ENCODE results near the gene CBARP. TPM values are rescaled to one million over a fixed set of nuclear protein-coding genes. Genes with fewer than 3 reads are reported as not detected.

Gene CBARP
- total and polyA plus RNA-seq, 2 donors (not counting 3 experiments of a cell fraction or from before 2014, with no cell fraction given), result 3.5 to 9.2 TPM

DNA sequence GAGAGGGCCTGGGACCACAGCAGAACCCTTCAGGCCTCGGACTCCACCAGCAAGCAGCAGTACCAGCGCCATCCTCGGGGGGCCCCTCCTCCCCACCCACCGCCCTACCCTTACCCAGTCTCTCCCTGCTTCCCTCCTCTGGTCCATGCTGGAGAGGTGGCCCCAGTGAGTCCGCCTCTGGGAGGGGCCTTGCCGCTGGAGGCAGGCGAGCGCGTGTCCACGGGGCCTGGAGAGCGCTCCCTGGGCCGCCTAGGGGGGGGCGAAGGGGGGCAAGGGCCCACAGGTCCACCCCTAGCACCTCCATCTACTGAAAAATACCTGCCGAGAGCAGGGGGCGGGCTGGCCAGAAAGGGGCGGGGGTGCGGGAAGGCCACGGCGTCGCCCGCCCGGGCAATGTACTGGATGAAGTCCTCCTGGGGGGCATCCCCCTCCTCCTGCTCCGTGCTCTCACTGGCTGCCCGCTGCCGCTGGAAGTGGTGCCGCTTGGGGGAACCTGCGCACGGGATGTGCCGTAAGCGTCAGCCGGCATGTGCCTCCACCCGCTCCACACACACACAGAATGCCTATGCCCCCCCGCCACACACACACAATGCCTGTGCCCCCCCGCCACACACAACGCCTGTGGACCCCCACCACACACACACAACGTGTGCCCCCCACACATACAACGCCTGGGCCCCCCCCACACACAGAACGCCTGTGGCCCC is 6.9 kb downstream of the CBARP start:
- Histone ChIP-seq H3K9me3 (replicated peaks; ENCODE audit: control insufficient read depth, insufficient read depth, low read length) (no peaks in the 10 kb centered on the region), H3K4me2 (ENCODE audit: insufficient read depth, low read length) (no peak overlapping the region), H3K27me3 (ENCODE audit: control insufficient read depth in 2 of 2, insufficient read depth in 2 of 2, low read length in 2 of 2) (no peaks in the 10 kb centered on the region), H3K79me2 (ENCODE audit: control insufficient read depth, insufficient read depth, low read length) (no peaks in the 10 kb centered on the region), H3K36me3 (ENCODE audit: control insufficient read depth in 2 of 2, extremely low read depth in 1 of 2, insufficient read depth in 2 of 2, low read length in 2 of 2) (peaks cover 0 to 18% of the 10 kb centered on the region in 2 experiments), H4K20me1 (replicated peaks; ENCODE audit: control insufficient read depth, extremely low read depth, insufficient read depth, low read length) (no peaks in the 10 kb centered on the region), H3K27ac (ENCODE audit: insufficient read depth, low read depth, low read length) (no peak overlapping the region), H3K4me1 (ENCODE audit: control insufficient read depth, extremely low read depth, insufficient read depth, low read length) (peaks cover 10% of the 10 kb centered on the region), H3K9ac (replicated peaks; ENCODE audit: extremely low read depth, insufficient read depth, low read length) (no peak overlapping the region), H3K9me1 (replicated peaks; ENCODE audit: control insufficient read depth, extremely low read depth, insufficient read depth, low read length) (no peaks in the 10 kb centered on the region), H3K4me3 (replicated peaks in 1 of 3; ENCODE audit: insufficient read depth in 1 of 3, low read depth in 1 of 3, low read length in 3 of 3) (no peak overlapping the region), H2AFZ (ENCODE audit: low read depth, low read length) (no peak overlapping the region)
- no TSS peak for BruUV-seq (replicated peaks)
- CTCF ChIA-PET, result no interaction called here
- POLR2A ChIA-PET, result no interaction called here
- FAIRE-seq (no peak), DNase-seq (ENCODE audit: low read depth, low spot score) (no peak)
- TF ChIP-seq GATA2 (IDR thresholded peaks at IDR 0.05; ENCODE audit: insufficient read depth, insufficient read length, low read depth, low read length) (no peak), FOS (IDR thresholded peaks at IDR 0.05; ENCODE audit: borderline replicate concordance, insufficient read depth, low read length) (no peak), MYC (IDR thresholded peaks at IDR 0.05; ENCODE audit: low read depth, low read length) (no peak), POLR2AphosphoS5 (IDR thresholded peaks at IDR 0.05; ENCODE audit: insufficient read depth, low read depth, low read length) (no peak), EZH2 (IDR thresholded peaks at IDR 0.05; ENCODE audit: borderline replicate concordance, low read depth, low read length, severe bottlenecking) (no peak), POLR2A (IDR thresholded peaks at IDR 0.05; ENCODE audit: low read depth, low read length) (no peak), JUN (IDR thresholded peaks at IDR 0.05; ENCODE audit: borderline replicate concordance, insufficient read depth, insufficient read length, low read depth) (no peak)
- TF ChIP-seq, protein P1, sequence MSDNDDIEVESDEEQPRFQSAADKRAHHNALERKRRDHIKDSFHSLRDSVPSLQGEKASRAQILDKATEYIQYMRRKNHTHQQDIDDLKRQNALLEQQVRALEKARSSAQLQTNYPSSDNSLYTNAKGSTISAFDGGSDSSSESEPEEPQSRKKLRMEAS (IDR thresholded peaks at IDR 0.05; ENCODE audit: insufficient read depth, insufficient read length), result no peak
- TF ChIP-seq, protein P2, sequence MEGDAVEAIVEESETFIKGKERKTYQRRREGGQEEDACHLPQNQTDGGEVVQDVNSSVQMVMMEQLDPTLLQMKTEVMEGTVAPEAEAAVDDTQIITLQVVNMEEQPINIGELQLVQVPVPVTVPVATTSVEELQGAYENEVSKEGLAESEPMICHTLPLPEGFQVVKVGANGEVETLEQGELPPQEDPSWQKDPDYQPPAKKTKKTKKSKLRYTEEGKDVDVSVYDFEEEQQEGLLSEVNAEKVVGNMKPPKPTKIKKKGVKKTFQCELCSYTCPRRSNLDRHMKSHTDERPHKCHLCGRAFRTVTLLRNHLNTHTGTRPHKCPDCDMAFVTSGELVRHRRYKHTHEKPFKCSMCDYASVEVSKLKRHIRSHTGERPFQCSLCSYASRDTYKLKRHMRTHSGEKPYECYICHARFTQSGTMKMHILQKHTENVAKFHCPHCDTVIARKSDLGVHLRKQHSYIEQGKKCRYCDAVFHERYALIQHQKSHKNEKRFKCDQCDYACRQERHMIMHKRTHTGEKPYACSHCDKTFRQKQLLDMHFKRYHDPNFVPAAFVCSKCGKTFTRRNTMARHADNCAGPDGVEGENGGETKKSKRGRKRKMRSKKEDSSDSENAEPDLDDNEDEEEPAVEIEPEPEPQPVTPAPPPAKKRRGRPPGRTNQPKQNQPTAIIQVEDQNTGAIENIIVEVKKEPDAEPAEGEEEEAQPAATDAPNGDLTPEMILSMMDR (IDR thresholded peaks at IDR 0.05; ENCODE audit: extremely low read depth in 1 of 2, insufficient read depth in 1 of 2, low read depth in 1 of 2, low read length in 2 of 2), result no peak
- intact Hi-C loops (cut with micrococcal nuclease), result no loop called here
- dilution Hi-C loops (cut with MboI; ENCODE audit: extremely low pct_ligation_motif_present, low sequenced_read_pairs), result no loop called here
